NB4 (cell line): ENCODE data around the gene GABRB2.

Source experiments
- DNase-seq: peaks from one replicate; pipeline ENCODE4 v3.0.0; 2010; ENCODE audit warnings: low read depth
- H3K4me3 ChIP-seq: one replicate; pipeline ENCODE4 v1.5.1; 2011; ENCODE audit warnings: mild to moderate bottlenecking, low read depth, low read length, moderate library complexity
- MYC ChIP-seq: IDR thresholded peaks from 2 replicates; pipeline ENCODE4 v1.6.1; 2011; ENCODE audit warnings: low read depth, low read length
- POLR2A ChIP-seq: IDR thresholded peaks from 2 replicates; pipeline ENCODE4 v1.6.1; 2011; ENCODE audit warnings: mild to moderate bottlenecking; ENCODE audit not compliant: insufficient read length; ENCODE audit errors: extremely low read depth
- TF ChIP-seq, protein P1 (sequence below): IDR thresholded peaks from one replicate; pipeline ENCODE4 v1.5.1; 2012; ENCODE audit warnings: low read depth, low read length
- TF ChIP-seq, protein P2 (sequence below): IDR thresholded peaks from 2 replicates; pipeline ENCODE4 v1.6.1; 2011; ENCODE audit warnings: low read depth, low read length

GABRB2 gene

DNA sequence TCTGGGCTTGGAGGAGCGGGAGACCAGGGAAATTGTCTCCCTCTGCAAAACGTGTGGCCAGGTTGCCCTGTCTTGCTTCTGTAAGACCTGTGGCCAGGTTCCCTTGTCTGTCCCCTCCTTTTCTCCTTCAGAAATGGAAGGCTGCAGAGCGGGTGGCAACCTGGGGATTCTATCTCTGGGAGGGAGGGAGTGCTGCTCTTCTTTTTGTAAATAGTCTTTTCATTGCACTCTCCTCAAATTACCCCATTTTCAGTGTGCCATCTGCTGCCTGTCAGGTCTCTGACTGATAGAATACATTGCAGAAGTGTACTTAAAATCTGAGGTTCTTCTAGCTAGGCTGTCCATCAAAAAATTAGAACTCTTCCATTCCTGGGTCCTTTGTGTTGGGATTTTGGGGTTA lies 126.0 kb downstream of the GABRB2 start:
- no peak for DNase-seq
- no peak overlapping the region for H3K4me3 ChIP-seq
- TF ChIP-seq MYC (no peak), POLR2A (no peak)
- TF ChIP-seq, protein P1, sequence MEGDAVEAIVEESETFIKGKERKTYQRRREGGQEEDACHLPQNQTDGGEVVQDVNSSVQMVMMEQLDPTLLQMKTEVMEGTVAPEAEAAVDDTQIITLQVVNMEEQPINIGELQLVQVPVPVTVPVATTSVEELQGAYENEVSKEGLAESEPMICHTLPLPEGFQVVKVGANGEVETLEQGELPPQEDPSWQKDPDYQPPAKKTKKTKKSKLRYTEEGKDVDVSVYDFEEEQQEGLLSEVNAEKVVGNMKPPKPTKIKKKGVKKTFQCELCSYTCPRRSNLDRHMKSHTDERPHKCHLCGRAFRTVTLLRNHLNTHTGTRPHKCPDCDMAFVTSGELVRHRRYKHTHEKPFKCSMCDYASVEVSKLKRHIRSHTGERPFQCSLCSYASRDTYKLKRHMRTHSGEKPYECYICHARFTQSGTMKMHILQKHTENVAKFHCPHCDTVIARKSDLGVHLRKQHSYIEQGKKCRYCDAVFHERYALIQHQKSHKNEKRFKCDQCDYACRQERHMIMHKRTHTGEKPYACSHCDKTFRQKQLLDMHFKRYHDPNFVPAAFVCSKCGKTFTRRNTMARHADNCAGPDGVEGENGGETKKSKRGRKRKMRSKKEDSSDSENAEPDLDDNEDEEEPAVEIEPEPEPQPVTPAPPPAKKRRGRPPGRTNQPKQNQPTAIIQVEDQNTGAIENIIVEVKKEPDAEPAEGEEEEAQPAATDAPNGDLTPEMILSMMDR: no peak
- TF ChIP-seq, protein P2, sequence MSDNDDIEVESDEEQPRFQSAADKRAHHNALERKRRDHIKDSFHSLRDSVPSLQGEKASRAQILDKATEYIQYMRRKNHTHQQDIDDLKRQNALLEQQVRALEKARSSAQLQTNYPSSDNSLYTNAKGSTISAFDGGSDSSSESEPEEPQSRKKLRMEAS: no peak

DNA sequence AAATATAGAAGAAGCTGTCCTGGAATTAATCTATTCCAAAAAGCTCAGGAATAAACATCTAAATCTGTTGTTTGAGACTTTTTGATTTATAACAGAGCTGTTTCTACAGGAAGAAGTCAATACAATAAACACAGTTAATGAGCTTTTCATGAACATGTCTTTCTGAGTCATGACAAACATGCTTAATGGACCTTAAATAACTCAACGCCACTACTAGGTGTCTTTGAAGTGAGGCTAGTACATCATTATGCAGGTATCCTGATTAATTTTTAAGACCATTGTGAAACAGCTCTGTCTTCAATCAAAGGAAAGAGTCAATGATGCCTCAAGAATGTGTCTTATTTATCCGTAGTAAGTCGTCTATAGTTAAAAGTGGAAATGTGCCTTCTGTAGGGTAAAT lies 131.6 kb downstream of the GABRB2 start:
- no peak overlapping the region for H3K4me3 ChIP-seq
- no peak for DNase-seq
- TF ChIP-seq POLR2A (no peak), MYC (no peak)
- TF ChIP-seq, protein P1: no peak
- TF ChIP-seq, protein P2: no peak

DNA sequence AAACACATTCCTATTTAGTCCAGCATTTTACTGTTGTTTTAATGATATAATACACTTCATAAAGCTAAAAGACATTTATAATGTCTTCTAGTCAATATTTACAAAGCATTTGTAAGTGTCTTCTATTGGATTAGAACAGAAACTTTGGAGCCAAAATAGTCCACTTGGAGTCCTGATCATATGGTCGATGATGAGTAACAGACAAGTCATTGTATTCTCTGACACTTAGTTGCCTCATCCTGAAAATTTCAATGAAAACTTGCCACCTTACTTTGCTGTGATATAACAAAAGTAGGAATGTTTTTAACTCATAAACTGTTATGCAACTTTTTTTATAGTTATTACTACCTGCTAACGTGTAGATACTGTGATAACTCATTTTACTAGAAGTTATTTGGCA lies 132.5 kb downstream of the GABRB2 start:
- DNase-seq: no peak
- no peak overlapping the region for H3K4me3 ChIP-seq
- TF ChIP-seq MYC (no peak), POLR2A (no peak)
- TF ChIP-seq, protein P2: no peak
- TF ChIP-seq, protein P1: no peak

DNA sequence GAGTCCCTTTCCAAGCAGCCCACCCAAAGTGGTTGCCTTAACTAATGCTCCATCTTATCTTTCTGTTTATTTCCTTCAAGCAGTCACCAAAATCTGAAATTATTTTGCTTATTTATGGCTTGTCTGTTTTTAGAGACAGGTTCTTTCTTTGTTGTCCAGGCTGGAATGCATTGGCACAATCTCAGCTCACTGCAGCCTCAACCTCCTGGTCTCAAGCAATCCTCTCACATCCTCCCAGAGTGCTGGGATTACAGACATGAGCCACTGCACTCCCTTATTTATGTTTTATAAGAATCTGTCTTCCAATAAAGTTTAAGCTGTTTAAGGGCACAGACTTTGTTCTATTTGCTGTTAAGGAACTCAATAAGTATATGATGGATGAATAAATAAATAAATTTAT lies 133.7 kb downstream of the GABRB2 start:
- no peak for DNase-seq
- H3K4me3 ChIP-seq: no peak overlapping the region
- TF ChIP-seq MYC (no peak), POLR2A (no peak)

DNA sequence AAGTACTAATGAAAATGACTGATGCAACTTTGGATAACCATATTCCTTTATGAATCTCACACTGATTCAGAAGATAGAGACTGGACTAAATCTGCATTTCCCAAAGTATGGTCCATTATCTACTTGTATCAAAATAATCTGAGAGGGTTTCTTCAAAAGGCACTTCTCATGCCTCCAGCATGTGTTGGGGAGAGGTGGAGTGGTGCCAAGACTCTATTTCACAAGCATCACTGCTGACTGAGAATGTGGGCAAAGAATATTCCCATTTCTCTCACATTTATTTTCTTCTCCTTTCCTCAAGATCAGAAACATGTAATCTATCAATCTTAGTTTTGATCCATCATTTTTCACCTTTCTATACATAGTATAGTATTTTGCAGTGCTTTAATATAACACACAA lies 135.4 kb downstream of the GABRB2 start:
- H3K4me3 ChIP-seq: no peak overlapping the region
- no peak for TF ChIP-seq POLR2A
- TF ChIP-seq, protein P1: no peak
- TF ChIP-seq MYC: no peak
- TF ChIP-seq, protein P2: no peak
- DNase-seq: no peak

DNA sequence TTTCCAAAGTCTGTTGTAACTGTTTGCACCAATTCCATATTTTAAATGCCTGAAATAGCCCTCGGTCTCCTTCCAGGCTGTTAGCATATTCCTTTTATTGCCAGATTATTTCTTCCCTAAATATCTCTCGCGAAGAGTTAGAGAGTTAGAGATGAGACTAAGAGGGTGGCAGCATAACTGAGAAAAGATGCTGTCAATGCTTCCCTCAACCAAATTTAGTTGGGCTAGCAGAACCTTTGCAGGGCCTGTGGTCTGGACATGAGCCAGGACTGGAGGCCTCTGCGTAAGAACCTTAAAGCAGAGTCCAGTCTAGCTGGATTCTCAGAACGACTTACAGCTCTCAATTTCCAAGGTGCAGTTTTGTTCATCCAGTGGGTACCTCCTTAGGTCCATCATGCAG lies 135.9 kb downstream of the GABRB2 start:
- TF ChIP-seq POLR2A (no peak), MYC (no peak)
- TF ChIP-seq, protein P1: no peak
- TF ChIP-seq, protein P2: no peak
- H3K4me3 ChIP-seq: no peak overlapping the region
- no peak for DNase-seq
